DMS53 treated with DMSO at 0.1 percent for 48 hours (cell line): ENCODE data around the gene SPEF1.

Source experiments
- DNase-seq: peaks from one replicate; lab custom pipeline; 2025; ENCODE audit not compliant: unreplicated experiment; lab: John Stamatoyannopoulos, UW

The SPEF1 gene

GRCh38 chr20:3732327-3733118, 48.7 kb downstream of the SPEF1 start, which contains the start of gene HSPA12B:
Gene HSPA12B, plus strand, starts transcription at chr20:3732685. Its CDS starts 5,990 bp downstream, at chr20:3738675.
- DNase-seq: no peak

- DNase-seq: no peak
These were observed 49.3 kb downstream of the SPEF1 start for GRCh38 chr20:3731944-3732326.

- no peak for DNase-seq
These were observed 50.2 kb downstream of the SPEF1 start for GRCh38 chr20:3730803-3731672.

- no peak for DNase-seq
These were observed 51.3 kb downstream of the SPEF1 start for GRCh38 chr20:3729811-3730540.

- no peak for DNase-seq
These were observed 51.9 kb downstream of the SPEF1 start for GRCh38 chr20:3729378-3729777.

- DNase-seq: no peak
These were observed 52.4 kb downstream of the SPEF1 start for GRCh38 chr20:3728876-3729275.

- no peak for DNase-seq
These were observed 52.9 kb downstream of the SPEF1 start for GRCh38 chr20:3728354-3728753.
